Superior temporal gyrus (tissue), 1 donor: Measurements from ENCODE around the gene MBNL1.
"Not testable (repeated sequence)": the region's sequence is repeated elsewhere in the genome, so short reads cannot be mapped to it uniquely, and the experiment has no call there.

Experiments used
- DNase-seq: peaks from one replicate; pipeline ENCODE4 v3.0.0-alpha.2; 2016; ENCODE audit errors: extremely low spot score

MBNL1 gene

DNA sequence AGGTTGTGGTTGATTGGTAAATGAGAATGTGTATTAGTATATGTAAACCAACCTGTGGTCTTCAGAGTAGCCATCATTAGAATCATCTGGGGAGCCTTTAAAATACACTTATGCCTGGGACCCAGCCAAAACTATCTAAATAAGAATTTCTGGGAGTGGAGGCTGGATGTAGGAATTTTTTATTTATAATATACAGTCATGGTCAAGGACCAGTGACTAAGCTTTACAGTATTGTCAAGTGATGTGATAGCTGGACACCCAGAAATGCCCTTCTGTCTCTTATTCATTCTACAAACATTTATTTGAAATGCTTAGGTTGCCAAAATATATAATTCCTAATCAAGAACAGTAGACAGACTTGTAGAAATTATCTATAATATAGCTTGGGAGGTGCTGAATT, 132.2 kb downstream of the MBNL1 start:
- DNase-seq, result no peak

DNA sequence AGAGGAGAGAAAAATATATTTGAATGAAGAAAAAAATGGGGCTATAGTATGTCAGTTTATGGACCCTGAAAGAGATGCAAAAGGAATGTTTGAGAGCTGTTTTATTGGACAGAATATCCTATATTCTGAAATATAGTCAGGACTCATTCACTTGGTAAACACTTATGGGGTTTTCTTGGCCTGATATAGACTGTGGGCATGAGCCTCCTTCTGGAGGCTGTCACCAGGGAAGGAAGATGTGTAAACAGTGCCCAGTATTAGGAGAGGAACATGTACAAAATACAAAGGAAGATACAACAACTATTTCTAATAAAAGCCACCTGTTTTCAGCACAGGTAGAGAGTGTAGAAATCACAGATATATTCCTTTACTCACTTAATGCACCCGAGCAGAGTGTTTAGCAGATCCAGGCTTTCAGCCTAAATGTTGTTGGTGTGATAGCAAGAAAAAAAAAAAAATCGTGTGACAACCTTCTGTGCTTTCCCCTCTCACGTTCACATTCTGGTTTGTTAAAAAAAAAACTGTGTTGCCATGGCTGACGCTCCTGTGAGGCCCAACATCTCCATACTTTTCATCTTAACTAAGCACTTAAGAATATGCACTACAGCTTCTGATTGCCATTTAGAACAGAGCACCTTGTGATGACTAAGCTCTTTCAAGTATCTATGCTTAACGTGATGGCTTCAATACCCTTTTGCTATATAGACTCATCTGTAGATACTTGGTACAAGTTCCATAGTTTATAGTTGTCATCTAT, 134.1 kb downstream of the MBNL1 start:
- DNase-seq, result no peak

DNA sequence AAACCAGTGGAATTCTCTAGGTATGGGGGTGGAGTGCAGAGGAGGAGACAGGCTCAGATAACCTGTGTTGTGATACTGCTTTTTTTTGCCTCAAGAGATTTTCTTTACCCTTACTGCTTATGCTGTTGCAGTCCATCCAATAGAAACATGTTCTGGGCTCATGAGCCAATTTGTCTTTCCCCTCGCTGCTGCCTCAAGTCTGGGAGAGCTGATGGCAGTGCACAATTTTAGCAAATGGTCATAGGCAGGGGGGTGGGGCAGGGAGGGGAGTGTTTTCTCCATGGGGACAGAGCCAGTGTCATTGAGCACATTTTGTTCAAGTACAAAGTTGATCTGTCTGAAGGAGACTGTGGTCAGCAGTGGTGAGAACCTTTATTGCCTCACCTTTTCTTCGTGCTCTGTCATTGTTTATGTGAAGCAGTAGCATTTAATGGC, 134.9 kb downstream of the MBNL1 start:
- no peak for DNase-seq

DNA sequence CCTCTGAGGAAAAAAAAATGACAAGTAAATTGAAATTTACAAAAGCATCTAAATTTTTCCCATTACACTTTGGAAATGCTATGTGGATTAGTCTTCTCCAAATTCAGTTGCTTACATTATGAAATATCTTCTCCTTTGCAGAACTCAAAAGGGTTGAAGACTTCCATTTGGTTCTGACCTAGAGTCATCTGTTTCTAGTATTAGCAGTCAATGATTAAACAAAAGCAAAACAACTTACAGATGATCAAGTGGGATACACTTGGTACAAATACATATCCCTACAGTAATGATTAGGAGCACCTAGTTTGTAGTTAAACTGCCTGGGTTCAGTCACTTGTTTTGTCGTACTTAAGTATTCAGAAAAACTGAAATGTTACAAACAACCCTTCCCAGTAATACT, 136.2 kb downstream of the MBNL1 start:
- no peak for DNase-seq

DNA sequence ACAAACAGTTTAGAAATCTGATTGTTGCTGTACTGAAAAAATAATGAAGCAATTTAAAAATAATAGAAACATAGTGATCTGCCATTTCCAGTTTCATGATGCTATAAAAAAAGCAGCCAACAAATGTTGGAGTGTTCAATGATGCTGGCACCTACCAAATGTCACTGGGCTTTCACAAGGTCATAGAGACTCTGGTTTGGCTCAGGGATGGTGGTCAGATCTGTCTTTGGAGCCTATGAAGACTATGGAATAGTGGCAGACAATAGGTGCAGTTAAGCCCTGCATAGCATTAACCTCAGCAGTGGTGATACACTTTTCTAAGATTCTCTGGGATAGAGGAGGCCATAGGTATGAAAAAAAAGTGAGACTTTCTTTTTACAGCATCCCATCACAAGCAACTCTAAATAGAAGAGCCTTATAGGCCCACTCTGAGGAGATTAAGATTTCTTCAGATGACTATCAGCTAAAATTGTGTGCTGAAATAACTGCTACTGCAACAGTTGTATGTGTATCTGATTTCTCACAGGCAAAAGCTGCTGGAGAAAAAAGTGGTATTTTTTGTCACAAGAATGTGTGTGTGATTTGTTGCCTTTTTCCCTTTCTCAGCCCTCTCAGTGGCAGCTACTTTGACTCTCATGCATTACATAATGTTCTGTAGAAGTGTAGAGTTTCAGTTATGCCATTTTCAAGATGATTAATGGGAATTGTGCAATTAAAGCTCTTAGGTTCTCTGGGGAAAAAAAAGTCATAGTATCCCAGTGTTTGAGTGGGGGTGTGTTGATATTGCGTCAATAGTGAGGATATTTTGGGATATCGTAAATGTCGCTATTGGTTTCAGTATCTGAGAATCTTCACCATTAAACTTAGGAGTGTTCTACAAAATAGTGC, 137.4 kb downstream of the MBNL1 start:
- peak; percentile 69 for DNase-seq

DNA sequence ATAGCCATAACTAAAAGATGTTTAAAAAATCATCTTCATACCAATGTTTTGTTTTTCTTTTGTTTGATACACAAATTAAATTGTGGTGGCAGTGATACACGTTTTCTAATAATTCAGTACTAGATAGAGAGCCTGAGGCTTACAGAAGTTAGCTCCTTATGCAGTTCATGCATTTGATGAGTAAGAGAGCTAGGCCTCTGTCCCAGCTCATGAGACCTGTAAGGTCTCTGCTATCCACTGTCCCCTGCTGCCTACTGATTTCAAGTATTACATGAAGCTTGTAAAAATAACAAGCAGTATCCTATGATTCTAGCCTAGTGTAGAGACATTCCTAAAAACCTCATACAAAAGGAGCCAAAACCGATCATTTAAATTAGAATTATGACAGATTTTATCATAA, 144.5 kb downstream of the MBNL1 start:
- no peak for DNase-seq

DNA sequence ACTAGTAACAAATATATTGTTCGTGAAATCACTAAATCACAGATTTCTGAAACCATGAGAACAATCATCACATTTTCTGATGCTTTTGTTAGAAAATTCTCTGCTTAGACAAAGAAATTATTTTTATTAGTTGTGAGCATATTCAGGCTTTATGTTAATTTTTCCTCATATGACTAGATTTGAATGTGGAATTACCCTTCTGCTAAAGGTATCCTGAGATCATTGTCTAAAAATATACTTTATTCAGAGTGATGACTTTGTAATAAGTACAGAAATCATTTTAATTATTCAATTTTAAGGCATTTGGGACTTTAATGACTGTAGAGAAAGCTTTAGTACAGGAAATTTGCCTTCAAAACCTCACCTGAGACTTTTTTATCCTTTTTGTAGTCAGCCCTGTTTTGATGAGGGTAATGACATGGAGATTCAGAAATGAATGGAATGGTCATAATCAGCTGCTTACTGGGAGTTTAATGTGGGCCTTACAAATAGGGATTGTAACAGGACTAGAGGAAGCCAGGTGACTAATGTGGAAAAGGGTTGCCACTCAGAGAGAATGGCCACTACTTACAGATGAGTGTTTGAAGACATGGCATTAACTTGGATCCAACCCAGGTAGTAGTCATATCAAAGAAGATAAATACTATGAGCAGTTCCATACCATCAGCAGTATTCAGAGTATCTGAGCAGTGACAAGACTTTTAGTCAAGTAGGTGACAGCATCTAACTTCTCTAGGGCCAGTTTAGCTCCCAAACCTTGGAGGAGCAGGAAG, 148.3 kb downstream of the MBNL1 start:
- no peak for DNase-seq

DNA sequence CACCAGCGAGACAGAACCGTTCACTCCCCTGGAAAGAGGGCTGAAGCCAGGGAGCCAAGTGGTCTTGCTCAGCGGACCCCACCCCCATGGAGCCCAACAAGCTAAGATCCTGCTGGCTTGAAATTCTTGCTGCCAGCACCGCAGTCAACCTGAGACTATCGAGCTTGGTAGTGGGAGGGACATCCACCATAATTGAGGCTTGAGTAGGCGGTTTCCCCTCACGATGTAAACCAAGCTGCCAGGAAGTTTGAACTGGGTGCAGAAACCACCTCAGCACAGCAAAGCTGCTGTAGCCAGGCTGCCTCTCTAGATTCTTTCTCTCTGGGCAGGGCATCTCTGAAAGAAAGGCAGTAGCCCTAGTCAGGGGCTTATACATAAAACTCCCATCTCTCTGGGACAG, 151.0 kb downstream of the MBNL1 start:
- no peak for DNase-seq

DNA sequence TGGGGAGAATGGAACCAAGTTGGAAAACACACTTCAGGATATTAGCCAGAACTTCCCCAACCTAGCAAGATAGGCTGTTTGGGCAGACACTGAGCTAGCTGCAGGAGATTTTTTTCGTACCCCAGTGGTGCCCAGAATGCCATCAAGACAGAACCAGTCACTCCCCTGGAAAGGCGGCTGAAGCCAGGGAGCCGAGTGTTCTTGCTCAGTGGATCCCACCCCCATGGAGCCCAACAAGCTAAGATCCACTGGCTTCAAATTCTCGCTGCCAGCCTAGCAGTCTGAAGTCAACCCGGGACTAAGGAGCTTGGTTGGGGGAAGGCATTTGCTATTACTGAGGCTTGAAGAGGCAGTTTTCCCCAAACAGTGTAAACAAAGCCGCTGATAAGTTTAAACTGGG, 152.4 kb downstream of the MBNL1 start:
- DNase-seq, result no peak

DNA sequence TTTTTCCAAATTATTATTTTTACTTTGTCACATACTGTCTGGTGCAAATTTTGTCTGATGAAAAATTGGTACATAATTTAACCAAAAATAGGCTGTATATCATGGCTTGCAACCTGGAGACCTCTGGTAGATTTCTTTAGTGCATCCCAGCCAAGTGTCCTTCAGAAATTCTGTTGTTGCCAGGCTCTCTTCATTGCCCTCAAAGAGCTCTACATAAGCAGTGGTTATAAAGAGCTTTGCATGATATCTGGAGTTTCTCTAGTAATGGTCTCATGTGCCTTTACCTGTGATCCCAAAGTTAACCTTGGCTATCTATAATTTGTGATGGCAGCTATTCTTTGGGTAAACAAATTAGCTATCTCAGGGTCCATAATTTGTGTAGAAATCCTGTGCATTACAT, 157.7 kb downstream of the MBNL1 start:
- no peak for DNase-seq

DNA sequence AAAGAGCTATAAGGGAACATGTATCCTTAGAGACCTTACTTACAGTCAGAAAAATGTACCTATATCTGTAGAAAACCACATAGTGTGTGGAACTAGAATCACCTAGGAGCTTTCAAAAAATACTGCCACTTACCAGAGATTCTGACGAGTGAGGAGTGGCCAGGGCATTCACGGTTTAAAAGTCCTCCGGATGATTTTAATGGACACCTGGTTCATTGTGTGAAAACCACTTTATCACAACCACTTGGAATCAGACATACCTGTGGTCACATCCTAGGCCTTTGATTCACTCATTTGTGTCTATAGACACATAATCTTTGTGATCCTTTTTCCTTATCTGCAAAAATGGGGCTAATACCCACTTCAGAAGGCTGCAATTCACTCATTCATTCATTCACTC, 159.8 kb downstream of the MBNL1 start:
- DNase-seq, result no peak

DNA sequence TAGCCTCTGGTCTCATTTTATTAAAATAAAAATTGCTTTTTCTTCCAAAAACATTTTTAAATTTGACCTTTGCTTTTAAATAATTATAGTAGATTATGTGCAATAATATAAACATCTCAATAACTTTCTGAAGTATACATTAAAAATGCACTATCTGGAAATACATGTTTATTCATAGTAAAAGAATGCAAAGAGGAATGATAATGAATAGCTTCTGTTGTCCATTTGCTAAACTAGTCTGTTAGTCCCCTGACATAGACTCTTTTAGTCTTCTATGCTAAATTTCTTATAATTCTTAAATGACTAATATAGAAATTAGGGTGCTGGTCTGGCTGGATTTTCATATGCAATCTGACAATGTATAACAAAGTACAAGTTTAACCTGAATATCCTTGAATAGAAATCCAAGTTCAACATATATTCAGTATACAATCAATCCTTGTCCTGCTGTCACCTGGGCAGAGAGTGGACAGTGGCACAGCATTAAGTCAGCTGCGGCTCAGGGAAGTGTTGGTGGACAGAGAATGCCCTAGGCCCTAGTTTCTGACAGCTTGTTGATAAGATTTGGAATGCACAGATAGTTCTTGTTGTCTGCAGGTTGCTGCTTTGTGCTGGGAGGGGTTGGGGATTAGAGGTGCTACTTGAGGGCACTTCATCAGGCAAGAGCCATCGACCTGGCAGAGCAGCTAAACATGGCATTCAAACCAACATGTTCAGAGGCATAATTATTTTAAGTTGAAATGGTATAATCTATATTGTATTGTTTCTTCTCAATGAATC, 161.7 kb downstream of the MBNL1 start:
- no peak for DNase-seq

DNA sequence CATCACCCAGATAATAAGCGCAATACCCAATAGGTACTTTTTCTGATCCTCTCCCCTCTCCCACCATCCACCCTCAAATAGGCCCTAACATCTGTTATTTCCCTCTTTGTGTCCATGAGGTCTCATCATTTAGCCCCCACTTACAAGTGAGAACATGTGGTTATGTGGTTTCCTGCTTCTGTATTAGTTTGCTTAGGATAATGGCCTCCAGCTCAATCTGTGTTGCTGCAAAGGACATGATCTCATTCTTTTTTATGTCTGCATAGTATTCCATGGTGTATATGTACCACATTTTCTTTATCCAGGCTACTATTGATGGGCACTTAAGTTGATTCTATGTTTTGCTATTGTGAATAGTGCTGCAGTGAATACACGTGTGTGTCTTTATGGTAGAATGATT, 165.4 kb downstream of the MBNL1 start:
- DNase-seq, result no peak

DNA sequence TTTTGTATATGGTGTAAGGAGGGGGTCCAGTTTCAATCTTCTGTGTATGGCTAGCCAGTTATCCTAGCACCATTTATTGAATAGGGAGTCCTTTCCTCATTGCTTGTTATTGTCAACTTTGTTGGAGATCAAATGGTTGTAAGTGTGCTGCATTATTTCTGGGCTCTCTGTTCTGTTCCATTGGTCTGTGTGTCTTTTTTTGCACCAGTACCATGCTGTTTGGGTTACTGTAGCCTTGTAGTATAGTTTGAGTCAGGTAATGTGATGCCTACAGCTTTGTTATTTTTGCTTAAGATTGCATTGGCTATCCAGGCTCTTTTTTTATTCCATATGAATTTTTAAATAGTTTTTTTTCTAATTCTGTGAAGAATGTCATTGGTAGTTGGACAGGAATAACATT, 166.5 kb downstream of the MBNL1 start:
- not testable (repeated sequence) for DNase-seq

DNA sequence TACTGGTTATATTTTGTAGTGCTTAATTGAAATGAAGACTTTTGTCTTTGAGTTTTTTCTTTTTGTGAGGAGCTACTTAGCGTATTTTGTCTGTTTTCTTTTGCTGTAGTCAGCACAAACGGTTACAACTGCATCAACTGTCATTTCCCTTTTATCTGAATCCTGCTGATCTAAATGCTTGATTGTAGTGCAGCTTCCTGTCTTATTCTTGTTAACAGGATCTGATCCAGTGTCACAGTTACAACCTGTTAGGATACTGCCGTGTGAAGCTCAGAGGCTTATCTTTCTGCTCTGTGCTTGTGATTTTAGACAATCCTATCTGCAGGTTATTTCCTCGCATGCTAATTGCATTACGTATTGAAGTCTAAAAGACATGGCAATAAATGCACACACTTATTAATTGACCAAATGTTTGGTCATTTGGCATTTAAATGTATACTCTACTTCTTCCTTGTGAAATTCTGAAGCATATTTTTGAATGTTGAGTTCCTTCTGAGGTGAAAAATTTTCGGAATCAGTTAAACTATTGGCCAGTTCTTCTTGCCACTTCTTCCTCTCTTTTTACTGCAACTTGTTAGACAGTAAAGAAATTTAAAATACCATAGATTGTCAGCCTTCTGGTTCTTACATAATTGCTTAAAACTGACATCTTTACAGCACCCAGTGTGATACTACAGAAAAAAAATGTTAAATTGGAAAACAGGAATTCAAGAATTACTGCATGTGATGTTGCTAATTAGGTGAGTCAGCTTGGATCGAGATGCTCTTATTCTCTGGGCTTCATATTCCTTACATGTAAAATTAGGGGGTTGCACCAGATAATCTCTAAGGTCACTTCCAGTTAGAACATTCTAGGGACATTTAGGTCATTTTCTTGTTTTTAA, 168.2 kb downstream of the MBNL1 start:
- DNase-seq, result peak; percentile 64

DNA sequence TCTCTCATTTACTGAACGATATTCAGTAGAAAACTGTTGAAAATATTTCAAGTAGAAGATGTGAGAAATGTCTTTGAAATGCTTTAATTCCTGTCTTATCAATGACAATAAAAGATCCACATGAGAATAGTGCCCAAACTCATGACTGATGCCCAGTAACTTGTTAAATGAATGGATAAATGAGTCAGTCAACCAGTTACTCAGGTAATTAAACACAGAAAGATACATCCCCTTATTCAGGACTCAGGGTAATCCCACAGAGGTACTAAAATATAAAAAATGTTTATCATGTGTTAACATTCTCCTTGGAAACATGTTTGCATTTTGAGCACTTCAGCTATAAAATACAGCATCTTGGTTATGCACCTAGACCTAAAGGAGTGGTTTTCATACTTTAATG, 169.5 kb downstream of the MBNL1 start:
- peak; percentile 22 for DNase-seq

DNA sequence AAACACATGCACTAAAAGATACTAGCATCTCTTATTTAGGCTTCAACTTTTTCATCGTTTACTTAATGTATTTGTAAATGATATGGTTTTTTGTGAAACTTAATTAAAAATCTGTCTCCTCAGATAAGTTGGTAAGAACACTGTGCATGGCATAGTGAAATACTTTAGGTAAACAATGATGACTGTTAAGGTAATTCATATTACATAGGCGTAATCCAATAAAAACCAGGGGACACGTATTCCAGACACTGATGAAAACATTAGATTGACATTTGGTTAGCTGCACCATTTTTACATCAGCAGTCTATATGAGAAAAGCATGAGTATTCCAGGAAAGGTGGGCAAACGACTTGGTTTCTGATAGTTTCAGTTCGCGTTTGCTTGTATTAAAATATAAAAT, 170.0 kb downstream of the MBNL1 start:
- peak; percentile 24 for DNase-seq

DNA sequence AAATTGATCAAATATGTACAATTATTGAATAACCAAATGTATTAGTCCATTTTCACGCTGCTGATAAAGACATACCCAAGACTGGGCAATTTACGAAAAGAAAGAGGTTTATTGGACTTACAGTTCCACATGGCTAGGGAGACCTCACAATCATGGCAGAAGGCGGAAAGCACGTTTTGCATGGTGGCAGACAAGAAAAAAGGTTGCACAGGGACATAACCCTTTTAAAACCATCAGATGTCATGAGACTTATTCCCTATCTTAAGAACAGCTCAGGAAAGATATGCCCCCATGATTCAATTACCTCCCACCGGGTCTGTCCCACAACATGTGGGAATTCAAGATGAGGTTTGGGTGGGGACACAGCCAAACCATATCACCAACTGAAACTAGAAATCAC, 171.5 kb downstream of the MBNL1 start:
- peak; percentile 6 for DNase-seq

DNA sequence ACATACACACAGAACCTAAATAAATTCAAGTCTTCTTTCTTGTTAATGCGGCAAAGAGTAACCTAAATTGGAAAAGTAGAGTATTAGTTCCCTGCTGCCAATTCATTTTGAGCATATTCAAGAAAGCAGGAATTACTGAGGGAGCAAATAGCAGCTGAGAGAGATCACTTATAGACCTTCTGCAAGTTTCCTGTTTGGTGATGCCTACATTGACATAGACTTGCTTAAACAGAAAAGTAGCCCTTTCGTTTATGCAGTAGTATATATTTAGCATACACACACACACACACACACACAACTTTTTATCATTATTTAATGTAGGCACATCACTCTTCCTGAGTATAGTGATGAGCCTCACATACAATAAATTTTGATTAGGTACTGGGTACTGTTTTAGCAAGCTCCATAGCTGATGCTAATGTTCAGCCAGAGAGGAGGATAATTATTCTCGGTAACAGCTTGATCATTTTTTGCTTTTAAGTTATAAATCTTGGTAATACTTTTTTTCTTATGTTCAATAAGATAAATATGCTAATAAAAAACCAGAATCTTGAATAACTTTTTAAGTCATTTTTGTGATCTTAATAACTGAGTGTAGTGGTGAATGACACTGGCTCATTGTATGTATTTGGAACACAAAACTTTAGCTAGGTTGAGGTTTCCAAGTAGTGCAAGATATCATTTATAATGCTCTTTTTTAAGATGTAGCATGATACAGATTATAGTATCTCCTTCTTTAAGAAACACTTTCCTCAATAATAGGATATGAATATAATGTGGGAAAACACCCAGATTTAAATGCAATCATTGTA, 174.7 kb downstream of the MBNL1 start:
- DNase-seq, result no peak
